Measurements from ENCODE around the gene LRRFIP2.
"Not testable (repeated sequence)": the region's sequence is repeated elsewhere in the genome, so short reads cannot be mapped to it uniquely, and the experiment has no call there.

LRRFIP2 gene

DNA sequence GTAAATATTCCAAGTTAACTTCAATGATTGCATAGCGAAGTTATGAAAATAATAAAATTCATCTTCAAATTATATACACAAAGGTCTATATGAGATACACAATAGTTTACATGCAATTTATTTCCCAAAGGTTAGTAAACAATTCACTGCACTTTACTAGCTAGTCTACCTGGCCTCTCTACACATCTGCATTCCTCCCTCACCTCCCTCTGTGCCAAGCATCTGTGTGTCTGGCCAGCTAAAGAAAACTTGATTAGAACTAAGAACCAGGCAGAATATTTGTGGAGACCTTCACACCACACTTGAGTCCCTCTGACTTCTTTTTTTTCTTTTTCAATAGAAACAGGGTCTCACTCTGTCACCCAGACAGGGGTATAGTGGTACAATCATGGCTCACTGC lies 61.4 kb downstream of the LRRFIP2 start:
- no peak for DNase-seq

GRCh38 chr3:37111199-37111598 lies 63.2 kb downstream of the LRRFIP2 start:
- DNase-seq = no peak

- no peak for DNase-seq
Measured at GRCh38 chr3:37107846-37108245, 66.5 kb downstream of the LRRFIP2 start.

DNA sequence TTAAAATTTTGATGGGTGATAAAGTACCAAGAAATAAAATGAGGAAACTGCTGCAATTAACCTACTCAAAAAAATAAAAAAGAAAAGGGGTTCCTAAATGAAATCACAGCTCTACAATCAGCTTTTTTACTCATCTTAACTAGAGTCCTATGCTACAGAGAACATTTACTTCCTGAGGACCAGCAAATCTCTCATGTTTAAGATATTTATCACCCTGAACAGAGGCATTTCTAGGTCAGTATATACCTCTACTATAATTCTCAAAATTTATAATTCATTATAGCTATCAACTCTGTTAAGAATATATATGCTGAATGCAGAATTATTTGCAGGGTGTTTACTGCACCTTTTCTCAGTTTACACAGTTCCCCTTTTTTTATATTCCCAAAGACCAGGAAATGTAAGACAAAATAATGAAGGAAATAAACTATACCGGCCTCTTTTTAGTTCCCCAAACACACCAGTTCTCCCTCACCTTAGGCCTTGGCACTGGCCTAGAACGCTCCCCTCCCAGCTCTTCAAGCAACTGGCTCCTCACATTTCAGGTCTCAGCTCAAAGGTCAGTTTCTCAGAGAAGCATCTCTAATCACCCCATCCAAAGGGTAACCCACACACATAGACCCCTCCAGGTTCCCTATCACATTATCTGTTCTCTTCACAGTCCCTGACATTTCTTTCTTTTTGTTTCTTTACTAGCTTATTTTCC lies 71.1 kb downstream of the LRRFIP2 start:
- DNase-seq = no peak

DNA sequence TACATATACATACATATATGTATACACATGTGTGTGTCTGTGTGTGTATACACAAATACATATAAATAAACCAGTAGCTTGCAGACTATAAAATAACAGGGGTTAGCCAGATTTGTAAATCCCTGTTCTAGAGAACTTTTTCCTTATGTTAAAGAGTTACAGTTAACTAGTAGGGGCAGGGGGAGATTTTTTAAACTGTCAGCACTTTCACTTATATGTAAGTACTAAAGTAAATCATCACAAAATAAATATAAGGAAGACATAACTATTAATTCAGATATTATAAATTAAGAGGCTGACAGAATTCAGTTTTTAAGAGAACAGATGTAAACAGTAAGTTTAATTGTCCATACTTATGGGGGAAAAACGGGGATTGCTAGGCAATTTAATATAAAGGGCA lies 74.0 kb downstream of the LRRFIP2 start:
- no peak for DNase-seq

DNA sequence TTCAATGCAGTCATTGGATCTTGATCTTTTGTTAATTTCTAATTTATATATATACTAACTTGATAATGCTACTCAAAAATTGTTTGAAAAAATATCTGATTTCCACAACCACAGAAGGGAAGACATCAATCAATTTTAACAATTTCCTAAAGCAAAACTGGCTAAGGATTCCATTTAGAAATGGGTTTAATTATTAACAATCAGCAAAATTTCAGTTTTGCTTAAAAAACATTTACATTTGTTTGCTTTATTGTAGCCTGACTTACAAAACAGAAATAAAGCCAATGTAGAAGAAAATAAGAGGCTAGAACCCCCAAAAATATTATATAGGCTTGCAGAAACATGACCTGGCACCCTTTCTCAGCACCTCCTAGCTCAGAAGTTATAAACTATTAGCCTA lies 74.9 kb downstream of the LRRFIP2 start:
- no peak for DNase-seq

GRCh38 chr3:37098884-37099283 lies 75.5 kb downstream of the LRRFIP2 start:
- no peak for DNase-seq

GRCh38 chr3:37097776-37098175 lies 76.6 kb downstream of the LRRFIP2 start:
- no peak for DNase-seq

GRCh38 chr3:37096975-37097374 lies 77.4 kb downstream of the LRRFIP2 start:
- DNase-seq = no peak

GRCh38 chr3:37096288-37096687 lies 78.1 kb downstream of the LRRFIP2 start:
- DNase-seq = no peak

GRCh38 chr3:37094636-37095035 lies 79.7 kb downstream of the LRRFIP2 start:
- no peak for DNase-seq

GRCh38 chr3:37093481-37093880 lies 80.9 kb downstream of the LRRFIP2 start:
- no peak for DNase-seq

DNA sequence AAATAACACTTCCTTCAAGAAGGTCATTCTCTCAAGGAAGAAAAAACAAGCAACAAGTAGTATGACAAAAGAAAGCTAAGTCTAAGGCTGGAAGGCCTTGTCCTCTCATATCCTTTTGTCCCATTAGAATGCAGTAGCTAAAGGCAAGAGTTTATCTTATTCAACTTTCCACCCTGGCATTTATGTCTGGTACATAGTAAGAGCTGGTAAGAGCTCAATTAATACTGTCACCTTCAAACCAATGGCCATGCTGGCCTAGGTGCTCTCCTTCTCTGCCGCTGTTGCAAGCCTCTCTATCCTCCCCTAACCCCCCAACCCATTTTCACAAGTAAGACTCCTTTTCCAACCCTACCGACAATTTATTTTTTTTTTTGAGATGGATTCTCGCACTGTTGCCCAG lies 81.9 kb downstream of the LRRFIP2 start:
- no peak for DNase-seq

GRCh38 chr3:37087870-37088269 lies 86.5 kb downstream of the LRRFIP2 start:
- no peak for DNase-seq

- no peak for DNase-seq
Measured at GRCh38 chr3:37086918-37087317, 87.5 kb downstream of the LRRFIP2 start.

DNA sequence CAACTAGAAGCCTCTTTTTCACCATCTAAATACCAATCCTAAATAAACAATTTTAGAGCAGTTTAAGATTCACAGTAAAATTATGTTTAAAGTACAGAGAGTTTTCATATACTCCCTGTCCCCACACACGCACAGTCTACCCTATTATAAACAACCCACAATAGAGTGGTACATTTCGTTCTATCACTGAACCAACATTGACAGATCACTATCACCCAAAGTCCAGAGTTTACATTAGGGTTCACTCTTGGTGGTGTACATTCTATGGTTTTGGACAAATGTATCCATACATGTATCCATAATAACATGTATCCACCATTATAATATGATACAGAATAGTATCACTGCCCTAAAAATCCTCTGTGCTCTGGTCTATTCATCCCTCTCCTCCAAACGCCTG lies 92.1 kb downstream of the LRRFIP2 start:
- DNase-seq = no peak

GRCh38 chr3:37075955-37076354 lies 98.4 kb downstream of the LRRFIP2 start:
- no peak for DNase-seq

- no peak for DNase-seq
Measured at GRCh38 chr3:37074178-37074577, 100.2 kb downstream of the LRRFIP2 start.

DNA sequence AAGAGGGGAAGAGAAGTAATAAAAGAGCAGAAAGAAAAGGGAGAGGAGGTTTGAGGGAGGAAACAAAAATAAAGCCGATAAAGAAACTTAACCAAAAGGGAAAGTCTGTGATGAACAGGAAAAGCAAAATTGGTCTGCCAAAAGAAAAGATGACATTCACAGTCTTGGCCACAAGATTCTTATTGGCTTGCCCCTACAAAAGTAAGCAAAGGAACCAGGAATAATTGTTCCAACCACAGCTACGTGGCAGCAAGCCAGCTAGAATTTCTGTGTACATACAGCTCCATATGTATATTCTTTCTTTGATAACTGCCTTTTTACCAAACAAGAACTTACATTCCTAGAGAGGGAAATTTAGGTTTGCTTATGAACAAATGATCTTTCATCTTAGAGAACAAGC lies 101.5 kb downstream of the LRRFIP2 start:
- DNase-seq = no peak

DNA sequence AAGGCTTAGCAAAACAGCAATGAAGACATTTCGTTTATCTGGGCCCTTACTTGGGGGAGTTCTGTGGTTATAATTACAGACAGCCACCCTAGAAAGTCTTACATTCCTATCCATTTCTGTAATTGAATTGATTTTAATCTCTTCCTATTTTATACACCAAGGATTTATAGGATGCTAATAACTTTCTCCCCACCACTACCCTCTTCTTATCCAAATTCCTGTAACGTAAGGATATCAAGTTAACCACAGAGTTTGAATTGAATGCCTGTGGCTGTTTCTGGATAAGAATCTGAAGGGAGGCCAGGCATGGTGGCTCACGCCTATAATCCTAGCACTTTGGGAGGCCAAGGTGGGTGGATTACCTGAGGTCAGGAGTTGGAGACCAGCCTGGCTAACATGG lies 102.5 kb downstream of the LRRFIP2 start:
- no peak for DNase-seq

GRCh38 chr3:37068031-37068430 lies 106.4 kb downstream of the LRRFIP2 start:
- no peak for DNase-seq

DNA sequence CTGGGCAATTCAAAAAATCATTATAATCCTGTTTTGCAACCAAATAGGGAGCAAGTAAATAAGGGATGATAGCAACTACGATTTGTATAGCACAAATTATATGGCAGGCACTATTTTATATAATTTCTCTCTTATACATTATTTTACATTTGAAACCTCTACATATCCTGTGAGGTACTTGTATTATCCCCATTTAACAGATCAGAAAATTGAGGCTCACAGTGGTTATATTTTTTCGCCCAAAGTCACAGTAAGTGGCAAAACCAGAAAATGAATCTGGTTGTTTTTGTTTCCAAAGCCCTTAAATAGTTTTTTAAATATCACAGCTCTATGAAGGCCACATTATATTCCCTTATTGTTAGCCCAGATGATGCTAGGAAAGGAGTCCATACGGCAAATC lies 106.8 kb downstream of the LRRFIP2 start:
- DNase-seq = no peak

DNA sequence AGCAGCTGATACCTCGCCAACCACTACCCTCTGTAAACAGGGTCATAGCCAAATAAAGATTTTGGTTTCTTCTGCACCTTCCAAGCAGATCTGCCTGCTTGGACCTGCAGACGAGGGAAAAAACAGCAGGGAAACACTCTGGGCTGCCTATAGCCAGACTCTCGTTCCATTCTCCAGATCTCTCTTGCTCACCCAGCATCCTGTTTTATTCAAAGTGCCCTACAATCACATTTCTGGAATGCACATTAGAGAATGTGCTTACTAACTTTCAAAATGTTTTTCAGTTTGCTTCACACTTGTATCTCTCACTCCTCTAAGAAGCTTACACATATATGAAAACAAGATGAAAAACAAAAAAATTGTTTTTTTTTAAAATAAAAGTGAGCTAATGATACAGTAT lies 109.6 kb downstream of the LRRFIP2 start:
- DNase-seq = no peak

GRCh38 chr3:37058117-37058516 lies 116.3 kb downstream of the LRRFIP2 start:
- no peak for DNase-seq

DNA sequence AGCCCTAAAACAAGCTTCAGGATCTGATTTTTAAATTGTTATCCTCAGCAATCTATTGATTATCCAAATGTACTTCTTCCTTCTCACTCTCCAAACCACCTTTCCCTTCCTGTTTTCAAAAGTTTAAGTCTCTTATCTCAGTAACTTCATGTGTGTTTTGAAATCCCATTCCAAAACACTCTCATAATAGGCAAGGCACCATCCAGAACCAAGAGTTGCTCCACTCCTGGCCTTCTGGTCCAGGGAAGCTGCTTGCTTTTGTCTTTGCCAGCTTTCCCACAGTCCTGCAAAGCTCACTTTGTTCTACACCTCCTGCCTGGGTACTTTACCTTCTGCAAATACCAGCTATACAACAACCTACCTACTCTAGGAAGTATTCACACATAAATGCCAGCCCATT lies 117.6 kb downstream of the LRRFIP2 start:
- no peak for DNase-seq

- not testable (repeated sequence) for DNase-seq
Measured at GRCh38 chr3:37055077-37055476, 119.3 kb downstream of the LRRFIP2 start.
